K562 (cell line): ENCODE data around the gene MYRFL. TPM values are rescaled to one million over a fixed set of nuclear protein-coding genes. Genes with fewer than 3 reads are reported as not detected.

Experiments
- HNRNPL ChIP-seq: fragments of 200-400 bp; formaldehyde crosslinking; IDR thresholded peaks from 2 replicates; pipeline ENCODE4 v1.6.1; 2017; ENCODE audit warnings: low read depth, mild to moderate bottlenecking, low read length
- JUN ChIP-seq, 2 experiments: sonication (generic) in 1 of 2; formaldehyde crosslinking in 1 of 2; IDR thresholded peaks; 2 replicates each; pipeline versions ENCODE4 v1.6.1 to v1.8.0; 2012 to 2022; ENCODE audit warnings: borderline replicate concordance in 2 of 2, mild to moderate bottlenecking in 2 of 2, improper control_type of control experiment in 1 of 2, low read depth in 1 of 2, low read length in 1 of 2, missing genetic modification reagents in 1 of 2
- KDM1A ChIP-seq, 2 experiments: fragments of 450-650 bp; IDR thresholded peaks; 2 replicates each; pipeline ENCODE4 v1.6.1; 2016; ENCODE audit warnings: mild to moderate bottlenecking in 2 of 2
- NR2C1 ChIP-seq, 2 experiments: fragments of 450-650 bp; IDR thresholded peaks; 2 replicates each; pipeline ENCODE4 v1.6.1; 2017; ENCODE audit warnings: mild to moderate bottlenecking in 2 of 2, antibody characterized with exemption in 1 of 2, inconsistent platforms in 1 of 2, missing compliant biosample characterization in 1 of 2, missing genetic modification characterization in 1 of 2
- NR2C2 ChIP-seq, 2 experiments: fragments of 200-800 bp in 1 of 2; sonication (Bioruptor generic) in 1 of 2; sonication (generic) in 1 of 2; formaldehyde crosslinking in 1 of 2; IDR thresholded peaks; 2 replicates each; pipeline versions ENCODE4 v1.6.1 to v1.8.0; 2016 to 2022; ENCODE audit warnings: mild to moderate bottlenecking in 1 of 2, missing compliant biosample characterization in 1 of 2, missing genetic modification characterization in 1 of 2, missing genetic modification reagents in 1 of 2
- POLR2H ChIP-seq: IDR thresholded peaks from 2 replicates; pipeline ENCODE4 v1.6.1; 2016; ENCODE audit warnings: missing genetic modification characterization, low read depth, mild to moderate bottlenecking, control low read depth, missing compliant biosample characterization, moderate library complexity
- RBM39 ChIP-seq: fragments of 200-400 bp; formaldehyde crosslinking; optimal IDR thresholded peaks from 2 replicates; pipeline ENCODE3; 2018; ENCODE audit warnings: low read depth, low read length
- U2AF2 ChIP-seq: fragments of 200-400 bp; formaldehyde crosslinking; optimal IDR thresholded peaks from 2 replicates; pipeline ENCODE3; 2017; ENCODE audit warnings: low read depth, mild to moderate bottlenecking, low read length
- ZKSCAN3 ChIP-seq: fragments of 250-450 bp; sonication (Bioruptor Pico); IDR thresholded peaks from 2 replicates; pipeline ENCODE4 v1.4.0; 2020
- polyA plus RNA-seq, 8 experiments: library from polyadenylated mRNA; depleted of rRNA in 4 of 8; stranded (reverse) in 5 of 8; unstranded in 3 of 8; fragments of >200 nt; fragmentation: Nextera tagmentation in 2 of 8; fragmentation: Illumina TruSeq in 1 of 8; extraction: Ambion mirVana in 2 of 8; extraction: Trizol in 1 of 8; gene quantifications; 2 replicates each; pipeline versions ENCODE4 v1.2.1 to v1.2.3, GENCODE V29; 2011 to 2014; ENCODE audit warnings: inconsistent platforms in 1 of 8, missing spikeins in 1 of 8
- total RNA-seq, 7 experiments: library from RNA; depleted of rRNA in 6 of 7; stranded (reverse); fragments of >200 nt in 6 of 7; fragmentation: Illumina TruSeq in 2 of 7; extraction: Trizol in 2 of 7; gene quantifications; 2 replicates each; pipeline versions ENCODE4 v1.2.1 to v1.2.3, GENCODE V29; 2011 to 2021; ENCODE audit warnings: low replicate concordance in 1 of 7
- TF ChIP-seq, protein P1 (sequence below), 3 experiments: fragments of 200-800 bp in 1 of 3; sonication (Bioruptor generic) in 1 of 3; sonication (generic) in 1 of 3; formaldehyde crosslinking in 1 of 3; IDR thresholded peaks; 2 replicates each; pipeline versions ENCODE4 v1.6.1 to v1.8.0; 2016 to 2022; ENCODE audit warnings: mild to moderate bottlenecking in 2 of 3, missing compliant biosample characterization in 2 of 3, missing genetic modification characterization in 2 of 3, missing genetic modification reagents in 1 of 3
- TF ChIP-seq, protein P2 (sequence below), 2 experiments: fragments of 450-650 bp; formaldehyde crosslinking in 1 of 2; IDR thresholded peaks; 2 replicates each; pipeline versions ENCODE4 v1.4.0 to v1.6.1; 2014 to 2020; ENCODE audit warnings: mild to moderate bottlenecking in 2 of 2, borderline replicate concordance in 1 of 2, low read depth in 1 of 2
- TF ChIP-seq, protein P3 (sequence below): sonication (generic); formaldehyde crosslinking; IDR thresholded peaks from 2 replicates; pipeline ENCODE4 v1.8.1; 2023; ENCODE audit warnings: mild to moderate bottlenecking, missing genetic modification reagents

The MYRFL gene
- total and polyA plus RNA-seq, 9 of the 15 experiments (the other 6 are each of a cell fraction or from before 2014, with no cell fraction given): not detected

DNA sequence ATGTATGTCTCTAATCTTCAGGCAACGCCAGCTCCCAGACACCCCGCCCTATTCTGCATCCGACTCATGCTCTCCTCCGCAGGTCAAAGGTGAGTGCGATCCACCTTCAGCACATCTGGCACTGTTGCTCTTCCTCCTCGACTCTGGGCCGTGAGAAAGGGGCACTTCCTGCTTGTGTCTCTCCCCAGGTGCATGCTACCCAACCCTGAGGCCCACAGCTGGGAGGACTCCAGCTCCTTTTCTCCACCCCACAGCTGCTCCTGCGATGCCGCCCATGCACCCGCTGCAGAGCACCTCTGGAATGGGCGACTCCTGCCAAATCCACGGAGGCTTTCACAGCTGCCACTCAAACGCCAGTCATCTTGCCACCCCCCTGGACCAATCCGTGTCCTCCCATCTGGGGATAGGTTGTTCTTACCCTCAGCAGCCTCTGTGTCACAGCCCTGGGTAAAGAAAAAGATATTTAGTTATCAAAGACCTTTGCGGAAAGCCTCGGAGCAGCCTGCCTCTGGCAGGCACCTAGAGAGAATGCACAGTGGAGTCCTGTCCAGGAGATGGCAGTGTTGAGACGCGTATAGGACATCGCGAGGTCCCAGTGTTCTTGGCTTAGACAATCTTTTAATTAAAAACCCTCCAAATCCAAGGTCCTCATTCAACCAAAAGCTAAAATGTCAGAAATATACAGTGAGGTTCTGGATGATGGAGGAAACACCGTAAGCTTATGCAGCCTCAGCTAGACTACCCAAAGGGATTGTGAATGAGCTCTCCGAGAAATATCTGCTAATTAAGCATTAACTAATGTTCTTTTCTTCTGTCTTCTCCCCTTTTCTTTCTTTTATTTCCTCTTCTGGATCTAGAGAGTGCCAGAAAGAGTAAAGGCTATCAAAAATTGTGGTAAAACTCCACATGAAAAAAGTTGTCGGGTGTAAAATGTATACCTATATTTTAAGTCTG is 54.3 kb downstream of the MYRFL start (continued):
- TF ChIP-seq KDM1A (IDR thresholded peaks at IDR 0.05): no peak
- TF ChIP-seq NR2C1 (IDR thresholded peaks at IDR 0.05): no peak; the same call in 1 of the 2 replicates
- 0 out of 2 replicates have a peak, but pooled peaks have one; percentile 42 for TF ChIP-seq NR2C1 (tag; IDR thresholded peaks at IDR 0.05)
- TF ChIP-seq NR2C2 (CRISPR knock-in tag; IDR thresholded peaks at IDR 0.05): no peak
- 0 out of 2 replicates have a peak, but pooled peaks have one; percentile 36 for TF ChIP-seq NR2C2 (tag; IDR thresholded peaks at IDR 0.05)
- TF ChIP-seq JUN (IDR thresholded peaks at IDR 0.05; ENCODE audit: borderline replicate concordance, low read depth, low read length): no peak
- no peak for TF ChIP-seq JUN (CRISPR knock-in tag; IDR thresholded peaks at IDR 0.05; ENCODE audit: borderline replicate concordance)
- TF ChIP-seq RBM39: no peak
- no peak for TF ChIP-seq U2AF2
- TF ChIP-seq, protein P1, sequence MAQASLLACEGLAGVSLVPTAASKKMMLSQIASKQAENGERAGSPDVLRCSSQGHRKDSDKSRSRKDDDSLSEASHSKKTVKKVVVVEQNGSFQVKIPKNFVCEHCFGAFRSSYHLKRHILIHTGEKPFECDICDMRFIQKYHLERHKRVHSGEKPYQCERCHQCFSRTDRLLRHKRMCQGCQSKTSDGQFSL (CRISPR knock-in tag; IDR thresholded peaks at IDR 0.05): no peak
- TF ChIP-seq, protein P1 (tag; IDR thresholded peaks at IDR 0.05): no peak
- TF ChIP-seq HNRNPL: no peak
- no peak for TF ChIP-seq POLR2H (tag)
- TF ChIP-seq, protein P2, sequence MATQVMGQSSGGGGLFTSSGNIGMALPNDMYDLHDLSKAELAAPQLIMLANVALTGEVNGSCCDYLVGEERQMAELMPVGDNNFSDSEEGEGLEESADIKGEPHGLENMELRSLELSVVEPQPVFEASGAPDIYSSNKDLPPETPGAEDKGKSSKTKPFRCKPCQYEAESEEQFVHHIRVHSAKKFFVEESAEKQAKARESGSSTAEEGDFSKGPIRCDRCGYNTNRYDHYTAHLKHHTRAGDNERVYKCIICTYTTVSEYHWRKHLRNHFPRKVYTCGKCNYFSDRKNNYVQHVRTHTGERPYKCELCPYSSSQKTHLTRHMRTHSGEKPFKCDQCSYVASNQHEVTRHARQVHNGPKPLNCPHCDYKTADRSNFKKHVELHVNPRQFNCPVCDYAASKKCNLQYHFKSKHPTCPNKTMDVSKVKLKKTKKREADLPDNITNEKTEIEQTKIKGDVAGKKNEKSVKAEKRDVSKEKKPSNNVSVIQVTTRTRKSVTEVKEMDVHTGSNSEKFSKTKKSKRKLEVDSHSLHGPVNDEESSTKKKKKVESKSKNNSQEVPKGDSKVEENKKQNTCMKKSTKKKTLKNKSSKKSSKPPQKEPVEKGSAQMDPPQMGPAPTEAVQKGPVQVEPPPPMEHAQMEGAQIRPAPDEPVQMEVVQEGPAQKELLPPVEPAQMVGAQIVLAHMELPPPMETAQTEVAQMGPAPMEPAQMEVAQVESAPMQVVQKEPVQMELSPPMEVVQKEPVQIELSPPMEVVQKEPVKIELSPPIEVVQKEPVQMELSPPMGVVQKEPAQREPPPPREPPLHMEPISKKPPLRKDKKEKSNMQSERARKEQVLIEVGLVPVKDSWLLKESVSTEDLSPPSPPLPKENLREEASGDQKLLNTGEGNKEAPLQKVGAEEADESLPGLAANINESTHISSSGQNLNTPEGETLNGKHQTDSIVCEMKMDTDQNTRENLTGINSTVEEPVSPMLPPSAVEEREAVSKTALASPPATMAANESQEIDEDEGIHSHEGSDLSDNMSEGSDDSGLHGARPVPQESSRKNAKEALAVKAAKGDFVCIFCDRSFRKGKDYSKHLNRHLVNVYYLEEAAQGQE (IDR thresholded peaks at IDR 0.05; ENCODE audit: borderline replicate concordance): peak; percentile 75; the same call in 1 of the 2 replicates
- TF ChIP-seq, protein P2 (CRISPR knock-in tag; IDR thresholded peaks at IDR 0.05; ENCODE audit: low read depth): no peak
- no peak for TF ChIP-seq ZKSCAN3 (CRISPR knock-in tag)
- TF ChIP-seq, protein P3, sequence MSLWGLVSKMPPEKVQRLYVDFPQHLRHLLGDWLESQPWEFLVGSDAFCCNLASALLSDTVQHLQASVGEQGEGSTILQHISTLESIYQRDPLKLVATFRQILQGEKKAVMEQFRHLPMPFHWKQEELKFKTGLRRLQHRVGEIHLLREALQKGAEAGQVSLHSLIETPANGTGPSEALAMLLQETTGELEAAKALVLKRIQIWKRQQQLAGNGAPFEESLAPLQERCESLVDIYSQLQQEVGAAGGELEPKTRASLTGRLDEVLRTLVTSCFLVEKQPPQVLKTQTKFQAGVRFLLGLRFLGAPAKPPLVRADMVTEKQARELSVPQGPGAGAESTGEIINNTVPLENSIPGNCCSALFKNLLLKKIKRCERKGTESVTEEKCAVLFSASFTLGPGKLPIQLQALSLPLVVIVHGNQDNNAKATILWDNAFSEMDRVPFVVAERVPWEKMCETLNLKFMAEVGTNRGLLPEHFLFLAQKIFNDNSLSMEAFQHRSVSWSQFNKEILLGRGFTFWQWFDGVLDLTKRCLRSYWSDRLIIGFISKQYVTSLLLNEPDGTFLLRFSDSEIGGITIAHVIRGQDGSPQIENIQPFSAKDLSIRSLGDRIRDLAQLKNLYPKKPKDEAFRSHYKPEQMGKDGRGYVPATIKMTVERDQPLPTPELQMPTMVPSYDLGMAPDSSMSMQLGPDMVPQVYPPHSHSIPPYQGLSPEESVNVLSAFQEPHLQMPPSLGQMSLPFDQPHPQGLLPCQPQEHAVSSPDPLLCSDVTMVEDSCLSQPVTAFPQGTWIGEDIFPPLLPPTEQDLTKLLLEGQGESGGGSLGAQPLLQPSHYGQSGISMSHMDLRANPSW: no peak
